Measurements from ENCODE around the gene NELFA. TPM values are rescaled to one million over a fixed set of nuclear protein-coding genes. Genes with fewer than 3 reads are reported as not detected.

NELFA gene
- total and polyA plus RNA-seq, 2 of the 13 experiments (the other 11 are each of a cell fraction or from before 2014, with no cell fraction given): 13.3 to 18.5 TPM

DNA sequence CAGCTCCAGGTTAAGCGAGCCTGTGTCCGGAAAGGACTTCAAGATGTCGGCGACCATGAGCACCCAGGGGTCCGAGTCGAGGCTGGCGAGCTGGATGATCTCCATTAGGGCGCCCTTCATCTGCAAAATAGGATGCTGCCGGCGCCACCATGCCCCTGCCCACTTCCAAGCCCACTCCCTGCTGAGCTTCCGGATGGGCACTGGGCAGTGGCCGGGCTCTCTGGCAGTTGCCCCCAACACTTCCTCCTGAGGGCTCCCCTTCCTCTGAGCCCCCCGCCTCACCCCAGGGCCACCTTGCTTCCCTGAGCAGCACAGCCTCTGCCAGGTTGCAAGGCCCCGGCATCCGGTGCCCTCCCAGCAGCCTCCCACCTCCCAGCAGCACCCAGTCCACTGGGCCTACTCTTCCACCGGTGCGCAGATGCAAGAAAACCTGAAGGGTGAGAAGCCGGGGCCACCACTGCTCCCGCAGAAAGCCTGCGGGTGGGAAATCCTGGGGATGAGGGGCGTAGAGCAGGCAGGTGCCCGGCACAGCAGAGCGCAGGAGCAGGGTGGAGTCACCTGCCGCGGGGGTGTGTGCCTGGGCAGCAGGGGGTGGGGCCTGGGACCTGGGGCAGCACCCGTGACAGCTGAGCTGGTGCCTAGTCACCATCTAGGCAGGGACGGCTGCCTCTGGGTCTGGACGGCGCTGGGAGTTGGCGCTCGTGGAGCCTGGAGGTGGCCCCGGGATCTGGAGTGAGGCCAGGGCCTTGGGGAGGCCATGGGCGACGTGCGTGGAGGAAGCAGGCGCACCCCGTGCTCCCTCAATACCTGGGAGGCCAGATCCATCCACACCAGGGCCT is 17.0 kb downstream of the NELFA start:
- no peak overlapping the region for H3K27ac ChIP-seq (ENCODE audit: extremely low read length, insufficient read depth, low read length)
- H3K36me3 ChIP-seq (replicated peaks in 1 of 2; ENCODE audit: control insufficient read depth in 1 of 2, insufficient read depth in 2 of 2, low read length in 2 of 2): peaks cover 16 to 39% of the 10 kb centered on the region in 2 experiments
- peaks cover 10% of the 10 kb centered on the region; the same call in 1 of the 2 replicates for H4K20me1 ChIP-seq (ENCODE audit: insufficient read depth, low read length)
- H3K9me3 ChIP-seq (ENCODE audit: low read length): no peaks in the 10 kb centered on the region
- intact Hi-C loops (cut with micrococcal nuclease; ENCODE audit: unreplicated experiment) (no loop called here), in situ Hi-C loops (cut with HindIII; ENCODE audit: extremely low pct_ligation_motif_present, low pct_unique_long_range_greater_than_20kb) (no loop called here)
- POLR2A ChIA-PET: no interaction called here
- no peaks in the 10 kb centered on the region for H3K27me3 ChIP-seq (ENCODE audit: control insufficient read depth in 1 of 2, insufficient read depth in 2 of 2, low read length in 2 of 2)
- peak; percentile 30 for TF ChIP-seq AGO2 (optimal IDR thresholded peaks at IDR 0.05; ENCODE audit: low read depth, low read length)
- no peak for TF ChIP-seq ZNF816 (CRISPR knock-in tag; IDR thresholded peaks at IDR 0.05; ENCODE audit: borderline replicate concordance)
- H3K9ac ChIP-seq (ENCODE audit: insufficient read depth, low read depth, low read length): no peak overlapping the region
- H3K4me3 ChIP-seq (replicated peaks in 1 of 3; ENCODE audit: insufficient read depth in 1 of 3, low read depth in 2 of 3, low read length in 3 of 3): no peak overlapping the region
- no peak overlapping the region for H2AFZ ChIP-seq (ENCODE audit: low read length)
- H3K79me2 ChIP-seq (ENCODE audit: insufficient read depth, low read length): peaks cover 31% of the 10 kb centered on the region
- CTCF ChIA-PET (ENCODE audit: low intra/inter-chr PET ratio, low total read pairs): no interaction called here
- ATAC-seq (no peak; the same call in 2 of the 3 replicates), FAIRE-seq (no peak), DNase-seq (ENCODE audit: low spot score) (no peak)
- H3K4me2 ChIP-seq (ENCODE audit: low read depth, low read length): no peak overlapping the region
- over 99% methylated on average over 24 of the region's 37 CpGs for WGBS (ENCODE audit: low lambda C conversion rate)
- no TSS peak for BruUV-seq (replicated peaks)
- no peaks in the 10 kb centered on the region for H3K4me1 ChIP-seq (ENCODE audit: insufficient read depth, low read length)

DNA sequence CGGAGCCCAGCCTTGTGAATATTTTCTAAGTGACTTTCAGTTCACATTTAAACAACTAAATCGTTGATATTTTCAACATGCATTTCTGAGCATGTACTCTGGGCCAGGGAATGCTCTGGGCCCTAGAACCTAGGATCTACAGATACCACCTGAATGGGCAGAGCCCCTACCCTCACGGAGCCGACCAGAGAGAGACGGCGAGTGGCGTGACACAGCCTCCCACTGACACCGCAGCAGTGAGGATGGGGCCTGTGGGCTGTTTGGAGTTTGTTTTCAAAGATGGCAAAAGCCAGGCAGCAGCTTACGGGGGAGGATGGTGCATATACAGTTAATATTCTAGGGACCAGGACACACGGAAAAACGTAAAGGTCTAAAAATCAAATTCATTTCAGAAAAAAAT is 17.7 kb downstream of the NELFA start:
- ChIA-PET POLR2A (no interaction called here), CTCF (ENCODE audit: low intra/inter-chr PET ratio, low total read pairs) (no interaction called here)
- TF ChIP-seq ZNF430 (CRISPR knock-in tag; IDR thresholded peaks at IDR 0.05): no peak
- no peak for TF ChIP-seq ZNF782 (CRISPR knock-in tag; IDR thresholded peaks at IDR 0.05; ENCODE audit: borderline replicate concordance)
- no peak for TF ChIP-seq EED (CRISPR knock-in tag; IDR thresholded peaks at IDR 0.05)
- TF ChIP-seq PPARG (CRISPR knock-in tag; conservative IDR thresholded peaks at IDR 0.05): no peak
- no peak for TF ChIP-seq ZNF775 (CRISPR knock-in tag; IDR thresholded peaks at IDR 0.05; ENCODE audit: borderline replicate concordance)
- no peak for TF ChIP-seq SAFB2 (CRISPR knock-in tag; IDR thresholded peaks at IDR 0.05; ENCODE audit: borderline replicate concordance, low read depth)
- H3K4me3 ChIP-seq (replicated peaks in 1 of 3; ENCODE audit: insufficient read depth in 1 of 3, low read depth in 2 of 3, low read length in 3 of 3): no peak overlapping the region
- no peaks in the 10 kb centered on the region for H3K27me3 ChIP-seq (ENCODE audit: control insufficient read depth in 1 of 2, insufficient read depth in 2 of 2, low read length in 2 of 2)
- BruUV-seq (replicated peaks): no TSS peak
- no peak for FAIRE-seq
- no peak overlapping the region for H3K27ac ChIP-seq (ENCODE audit: extremely low read length, insufficient read depth, low read length)
- 98% methylated on average over 11 of the region's 11 CpGs for WGBS (ENCODE audit: low lambda C conversion rate)
- no peak overlapping the region for H3K9ac ChIP-seq (ENCODE audit: insufficient read depth, low read depth, low read length)
- no peak for ATAC-seq
- H3K79me2 ChIP-seq (ENCODE audit: insufficient read depth, low read length): peaks cover 24% of the 10 kb centered on the region
- no peak for DNase-seq (ENCODE audit: low spot score)
- H4K20me1 ChIP-seq (ENCODE audit: insufficient read depth, low read length): peaks cover 10% of the 10 kb centered on the region; the same call in 1 of the 2 replicates
- intact Hi-C loops (cut with micrococcal nuclease; ENCODE audit: unreplicated experiment) (no loop called here), in situ Hi-C loops (cut with HindIII; ENCODE audit: extremely low pct_ligation_motif_present, low pct_unique_long_range_greater_than_20kb) (no loop called here)
- no peak overlapping the region for H2AFZ ChIP-seq (ENCODE audit: low read length)
- H3K9me3 ChIP-seq (ENCODE audit: low read length): no peaks in the 10 kb centered on the region
- H3K4me1 ChIP-seq (ENCODE audit: insufficient read depth, low read length): no peaks in the 10 kb centered on the region
- no peak overlapping the region for H3K4me2 ChIP-seq (ENCODE audit: low read depth, low read length)
- H3K36me3 ChIP-seq (replicated peaks in 1 of 2; ENCODE audit: control insufficient read depth in 1 of 2, insufficient read depth in 2 of 2, low read length in 2 of 2): peaks cover 19 to 43% of the 10 kb centered on the region in 2 experiments
